ENCODE data around the gene LILRA5.
"Not testable (repeated sequence)": the region's sequence is repeated elsewhere in the genome, so short reads cannot be mapped to it uniquely, and the experiment has no call there.

Gene LILRA5

DNA sequence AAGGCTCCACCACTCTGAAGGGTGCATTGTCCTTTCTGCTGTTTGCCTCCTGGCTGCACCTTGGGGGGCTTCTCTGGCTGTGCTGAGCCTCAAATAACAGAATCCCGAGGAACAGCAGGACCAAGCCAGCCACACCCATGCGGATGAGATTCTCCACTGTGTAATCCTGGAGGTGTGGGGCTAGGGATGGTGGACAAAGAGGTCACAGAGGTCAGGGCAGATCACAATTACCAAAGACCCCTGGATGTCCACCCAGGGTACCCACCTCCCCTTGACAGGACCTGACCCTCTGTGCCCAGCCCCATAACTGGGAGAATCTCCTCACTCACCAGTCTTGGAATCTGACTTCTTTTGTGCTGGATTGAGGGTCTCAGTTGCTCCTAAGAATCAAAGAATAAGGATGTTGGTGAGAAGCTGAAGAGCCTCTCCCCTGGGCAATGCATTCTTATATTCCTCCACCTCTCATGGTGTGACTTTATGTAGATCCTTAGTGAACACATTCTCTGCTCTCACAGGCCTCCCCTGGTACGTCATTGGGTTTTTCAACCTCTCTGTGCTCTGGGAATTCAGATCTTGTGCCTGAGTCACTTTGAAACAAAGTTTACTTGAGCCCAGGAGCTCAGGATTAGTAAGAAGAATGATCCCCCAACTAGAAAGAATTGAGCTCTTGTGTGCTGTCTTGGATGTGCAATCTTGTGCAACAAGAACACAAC, 20.8 kb upstream of the LILRA5 start:
- DNase-seq (ENCODE audit: low read depth), result no peak

- DNase-seq (ENCODE audit: low read depth), result no peak
Measured at GRCh38 chr19:54332149-54332548, 19.2 kb upstream of the LILRA5 start.

GRCh38 chr19:54331626-54332025, 18.7 kb upstream of the LILRA5 start:
- DNase-seq (ENCODE audit: low read depth), result no peak

GRCh38 chr19:54329476-54330165, 16.7 kb upstream of the LILRA5 start:
- DNase-seq (ENCODE audit: low read depth), result no peak

DNA sequence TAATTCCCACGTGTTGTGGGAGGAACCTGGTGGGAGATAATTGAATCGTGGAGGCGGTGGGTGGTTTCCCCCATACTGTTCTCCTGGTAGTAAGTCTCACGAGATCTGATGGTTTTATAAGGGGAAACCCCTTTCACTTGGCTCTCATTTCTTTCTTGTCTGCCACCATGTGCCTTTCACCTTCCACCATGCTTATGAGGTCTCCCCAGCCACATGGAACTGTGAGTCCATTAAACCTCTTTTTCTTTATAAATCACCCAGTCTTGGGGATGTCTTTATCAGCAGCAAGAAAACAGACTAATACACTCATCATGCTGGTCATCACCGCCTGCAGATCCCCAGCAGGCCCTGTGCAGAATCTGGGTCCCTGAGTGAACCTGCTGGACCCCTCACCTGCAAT, 15.8 kb upstream of the LILRA5 start:
- DNase-seq (ENCODE audit: low read depth), result not testable (repeated sequence)

- no peak for DNase-seq (ENCODE audit: low read depth)
Measured at GRCh38 chr19:54325631-54326030, 12.7 kb upstream of the LILRA5 start.

DNA sequence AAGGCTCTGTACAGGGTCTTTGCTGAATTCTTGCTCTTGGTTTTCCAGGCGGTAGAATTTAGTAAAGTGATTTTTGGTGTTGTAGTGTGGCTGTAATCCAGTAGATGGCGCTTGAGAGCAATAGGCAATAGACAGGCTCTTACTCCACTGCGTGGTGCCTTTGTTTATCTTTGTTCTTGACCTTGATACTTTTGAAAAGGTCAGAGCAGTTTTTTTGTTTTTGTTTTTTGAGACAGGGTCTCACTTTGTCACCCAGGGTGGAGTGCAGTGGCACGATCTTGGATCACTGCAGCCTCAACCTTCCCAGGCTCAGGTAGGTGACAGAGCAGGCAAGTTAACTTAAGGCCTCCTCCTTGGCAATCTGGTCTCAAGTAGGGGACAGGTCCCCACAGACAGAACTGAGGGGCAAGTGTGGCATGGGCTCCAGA, 12.2 kb upstream of the LILRA5 start:
- DNase-seq (ENCODE audit: low read depth), result peak; percentile 8

DNA sequence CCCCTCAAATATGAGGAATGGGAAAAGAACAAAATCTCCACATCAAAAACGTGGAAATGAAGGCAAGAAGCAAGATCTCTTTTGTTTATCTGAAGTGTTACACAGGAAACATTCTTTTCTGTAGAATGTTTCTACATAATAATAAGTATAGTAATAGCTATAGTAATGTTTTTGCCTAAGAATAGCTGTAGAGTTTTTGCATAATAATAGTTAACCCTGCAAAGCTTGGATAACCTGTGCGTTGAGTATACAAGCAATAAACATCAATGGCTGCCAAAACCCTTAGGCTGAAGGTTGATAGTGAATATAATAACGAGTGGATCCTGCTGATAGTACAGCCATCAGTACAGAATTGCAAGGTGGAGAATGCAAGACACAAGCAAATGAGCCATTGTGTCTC, 11.1 kb upstream of the LILRA5 start:
- no peak for DNase-seq (ENCODE audit: low read depth)

DNA sequence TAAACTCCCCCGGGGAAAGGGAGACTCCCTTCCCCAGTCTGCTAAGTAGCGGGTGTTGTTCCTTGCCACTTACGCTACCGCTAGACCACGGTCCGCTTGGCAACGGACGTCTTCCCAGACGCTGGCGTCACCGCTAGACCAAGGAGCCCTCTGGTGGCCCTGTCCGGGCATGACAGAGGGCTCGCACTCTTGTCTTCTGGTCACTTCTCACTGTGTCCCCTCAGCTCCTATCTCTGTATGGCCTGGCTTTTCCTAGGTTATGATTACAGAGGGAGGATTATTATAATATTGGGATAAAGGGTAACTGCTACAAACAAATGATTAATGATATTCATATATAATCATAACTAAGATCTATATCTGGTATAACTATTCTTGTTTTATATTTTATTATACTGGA, 10.0 kb upstream of the LILRA5 start:
- DNase-seq (ENCODE audit: low read depth), result not testable (repeated sequence)

DNA sequence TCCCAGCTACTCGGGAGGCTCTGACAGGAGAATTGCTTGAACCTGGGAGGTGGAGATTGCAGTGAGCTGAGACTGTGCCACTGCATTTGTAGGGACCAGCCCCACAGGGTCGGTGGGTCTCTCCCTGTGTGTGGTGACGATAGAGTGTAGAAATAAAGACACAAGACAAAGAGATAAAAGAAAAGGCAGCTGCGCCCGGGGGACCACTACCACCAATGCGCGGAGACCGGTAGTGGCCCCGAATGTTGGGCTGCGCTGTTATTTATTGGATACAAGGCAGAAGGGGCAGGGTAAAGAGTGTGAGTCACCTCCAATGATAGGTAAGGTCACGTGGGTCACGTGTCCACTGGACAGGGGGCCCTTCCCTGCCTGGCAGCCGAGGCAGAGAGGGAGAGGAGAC, 9.3 kb upstream of the LILRA5 start:
- not testable (repeated sequence) for DNase-seq (ENCODE audit: low read depth)

DNA sequence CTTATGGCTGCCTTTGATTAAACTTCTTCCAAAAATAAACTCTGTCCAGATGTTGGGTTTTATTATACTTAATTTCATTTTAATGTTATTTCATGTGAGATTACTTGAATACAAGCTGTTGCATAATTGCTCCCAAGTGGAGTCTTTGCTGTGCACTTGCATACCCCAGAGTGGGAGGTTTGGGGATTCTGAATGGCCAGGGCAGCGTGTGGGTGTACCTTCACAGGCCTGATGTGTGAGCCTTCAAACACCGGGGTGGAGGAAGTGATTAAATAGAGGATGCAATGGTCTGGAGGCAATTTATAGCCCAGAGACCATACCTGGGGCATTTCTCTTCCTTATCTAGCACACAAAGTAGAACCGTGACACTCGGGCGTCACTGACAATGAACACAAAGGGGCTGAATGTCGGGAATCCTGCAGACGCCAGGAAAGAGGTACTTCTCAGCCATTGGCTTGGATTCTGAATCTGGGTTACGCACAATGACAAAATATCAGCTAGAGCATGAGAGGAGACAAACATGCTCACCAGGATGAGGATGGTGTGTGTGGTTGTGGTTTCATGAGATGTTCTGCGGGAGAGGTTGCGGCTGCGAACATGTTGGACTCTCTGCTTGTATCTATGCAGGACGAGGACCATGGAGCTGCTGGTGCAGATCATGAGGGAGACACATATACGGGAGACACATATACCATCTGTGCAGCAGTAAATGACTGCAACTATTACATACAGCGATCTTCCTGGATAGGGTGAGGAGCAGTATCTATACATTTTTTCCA, 7.1 kb upstream of the LILRA5 start:
- DNase-seq (ENCODE audit: low read depth), result no peak

DNA sequence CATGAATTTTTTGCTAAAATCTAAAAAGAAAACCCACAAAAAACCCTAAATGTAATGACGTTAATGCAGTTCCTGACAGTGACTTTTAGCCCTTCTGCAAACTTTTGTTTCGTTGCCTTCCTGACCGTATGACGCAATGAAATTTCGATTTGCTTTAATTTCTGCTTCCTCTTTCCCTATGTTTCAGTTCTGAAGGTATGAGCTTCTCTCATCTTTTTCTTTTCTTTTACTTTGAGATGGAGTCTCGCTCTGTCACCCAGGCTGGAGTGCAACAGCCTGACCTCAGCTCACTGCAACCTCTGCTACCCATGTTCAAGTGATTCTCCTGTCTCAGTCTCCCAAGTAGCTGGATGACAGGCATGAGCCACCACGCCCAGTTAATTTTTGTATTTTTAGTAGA, 6.1 kb upstream of the LILRA5 start:
- DNase-seq (ENCODE audit: low read depth), result no peak

GRCh38 chr19:54317965-54318240, 4.9 kb upstream of the LILRA5 start:
- DNase-seq (ENCODE audit: low read depth), result no peak

- no peak for DNase-seq (ENCODE audit: low read depth)
Measured at GRCh38 chr19:54317108-54317964, 4.4 kb upstream of the LILRA5 start.

DNA sequence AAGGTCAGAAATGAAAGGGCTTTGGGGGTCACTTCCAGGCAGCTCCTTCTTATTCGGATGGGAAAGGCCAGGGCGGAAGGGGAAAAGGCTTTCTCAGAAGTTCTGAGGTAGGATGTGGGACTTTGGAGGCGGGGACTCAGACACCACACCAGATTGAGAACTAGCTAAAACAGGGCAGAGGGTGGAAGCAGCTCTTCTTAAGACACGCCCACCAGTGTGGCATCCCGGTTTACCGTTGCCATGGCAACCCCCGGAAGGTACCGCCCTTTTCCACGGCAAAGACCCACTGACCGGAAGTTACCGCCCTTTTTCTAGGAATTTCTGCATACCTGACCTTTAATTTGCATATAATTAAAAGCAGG, 3.8 kb upstream of the LILRA5 start:
- DNase-seq (ENCODE audit: low read depth), result no peak

- DNase-seq (ENCODE audit: low read depth), result no peak
Measured at GRCh38 chr19:54315956-54316355, 3.0 kb upstream of the LILRA5 start.

DNA sequence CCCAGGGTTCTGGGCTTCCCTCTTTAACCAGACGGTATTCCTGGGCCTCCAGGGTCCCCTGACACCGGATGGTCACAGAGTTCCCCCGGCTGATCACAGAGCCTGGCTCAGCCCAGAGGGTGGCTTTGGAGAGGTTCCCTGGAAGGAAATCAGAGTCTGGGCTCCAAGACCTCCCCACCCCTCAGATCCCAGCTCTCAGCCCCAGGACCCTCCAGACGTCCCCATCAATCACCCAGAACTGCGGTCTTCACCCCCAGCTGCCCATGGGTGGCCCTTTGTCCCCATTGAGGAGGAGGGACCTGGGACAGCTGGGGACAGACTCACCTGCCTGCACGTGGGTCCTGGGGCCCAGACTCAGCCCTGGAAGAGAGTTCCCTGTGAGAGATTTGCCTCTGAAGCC, 955 bp downstream of the LILRA5 start:
- DNase-seq (ENCODE audit: low read depth), result no peak

DNA sequence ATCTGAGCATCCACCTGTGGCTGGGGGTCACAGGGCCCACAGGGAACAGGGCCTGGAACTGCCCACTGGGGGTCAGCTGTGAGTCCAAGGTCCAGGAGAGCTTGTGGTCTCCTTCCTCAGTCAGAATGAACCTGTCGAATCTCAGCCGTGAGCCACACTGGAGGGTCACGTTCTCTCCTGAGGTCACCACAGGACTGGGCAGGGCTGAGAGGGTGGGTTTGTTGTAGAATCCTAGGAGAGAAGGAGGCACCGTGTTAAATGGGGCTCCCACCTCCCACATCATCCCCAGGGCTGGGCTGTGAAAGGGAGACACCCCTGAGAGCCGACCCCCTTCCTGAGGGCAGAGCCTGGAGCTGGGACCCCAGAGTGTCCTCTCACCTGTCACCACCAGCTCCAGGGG, 1.5 kb downstream of the LILRA5 start:
- DNase-seq (ENCODE audit: low read depth), result no peak

DNA sequence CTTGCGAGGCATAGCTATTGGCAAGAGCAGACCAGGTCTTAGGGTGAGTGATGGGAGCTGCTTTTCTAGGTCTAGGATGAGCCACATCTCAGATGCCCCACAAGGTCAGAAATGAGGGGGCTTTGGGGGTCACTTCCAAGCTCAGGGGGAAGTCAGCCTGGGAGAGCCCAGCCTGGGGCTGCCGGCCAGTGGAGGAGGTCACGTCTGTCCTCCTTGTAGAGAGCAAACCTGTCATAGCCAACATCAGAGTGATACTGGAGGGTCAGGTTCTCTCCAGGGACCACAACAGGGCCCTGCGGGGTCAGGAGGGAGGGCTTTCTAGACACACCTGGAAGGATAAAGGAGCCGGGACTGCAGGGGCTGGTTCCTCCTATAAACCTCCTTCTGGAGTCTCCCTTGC, 2.4 kb downstream of the LILRA5 start:
- no peak for DNase-seq (ENCODE audit: low read depth)

- DNase-seq (ENCODE audit: low read depth), result no peak
Measured at GRCh38 chr19:54309811-54310210, 3.2 kb downstream of the LILRA5 start.

- DNase-seq (ENCODE audit: low read depth), result no peak
Measured at GRCh38 chr19:54307389-54308020, 5.5 kb downstream of the LILRA5 start.

GRCh38 chr19:54305141-54305540, 7.8 kb downstream of the LILRA5 start:
- DNase-seq (ENCODE audit: low read depth), result no peak

Measured in activated T-cell treated with anti-CD3 and anti-CD28 coated beads for 48 hours (primary cell).